Activated effector memory CD4-positive, alpha-beta T cell treated with anti-CD3 and anti-CD28 coated beads, Interleukin-2, amount 50 U/mL, for 16 hours (primary cell): ENCODE measurements around the gene SLC2A9.

Experiments
- DNase-seq: peaks from one replicate; pipeline ENCODE4 v3.0.0-alpha.2; 2020

SLC2A9 gene

DNA sequence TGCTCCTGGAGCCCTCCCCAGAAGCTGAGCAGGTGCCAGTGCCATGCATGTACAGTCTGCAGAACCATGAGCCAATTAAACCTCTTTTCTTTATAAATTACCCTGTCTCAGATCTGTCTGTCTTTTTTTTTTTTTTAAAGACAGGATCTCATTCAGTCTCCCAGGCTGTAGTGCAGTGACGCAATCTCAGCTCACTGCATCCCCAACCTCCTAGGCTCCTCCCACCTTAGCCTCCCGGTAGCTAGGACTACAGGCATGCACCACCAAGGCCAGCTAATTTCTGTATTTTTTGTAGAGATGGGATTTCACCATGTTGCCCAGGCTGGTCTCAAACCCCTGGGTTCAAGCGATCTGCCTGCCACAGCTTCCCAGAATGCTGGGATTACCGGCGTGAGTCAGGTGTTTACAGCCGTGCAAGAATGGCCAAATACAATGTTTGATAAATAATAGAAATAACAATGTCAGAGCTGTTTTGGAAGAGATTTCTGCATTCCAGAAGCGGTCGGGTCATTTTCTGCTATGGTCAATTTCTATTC, 68.8 kb downstream of the SLC2A9 start:
- DNase-seq = no peak

DNA sequence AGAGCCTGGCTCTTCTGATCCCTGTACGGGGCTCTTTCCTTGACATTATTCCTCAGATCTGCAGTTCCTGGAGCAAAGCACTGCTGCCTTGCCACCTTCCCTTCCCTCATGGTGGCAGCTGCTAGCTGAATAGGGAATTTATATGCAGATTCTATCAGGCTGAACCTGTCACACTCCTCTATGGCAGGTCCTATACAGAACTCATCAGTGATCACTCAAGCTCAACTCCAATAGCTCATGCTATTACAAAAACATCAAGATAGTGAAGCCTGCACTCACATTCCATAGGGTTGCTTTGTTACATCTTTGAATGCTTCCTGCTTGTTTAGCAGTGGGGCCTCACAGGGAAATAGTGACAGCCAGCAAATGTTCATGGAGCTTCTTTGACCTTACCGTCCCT, 71.7 kb downstream of the SLC2A9 start:
- DNase-seq = no peak

DNA sequence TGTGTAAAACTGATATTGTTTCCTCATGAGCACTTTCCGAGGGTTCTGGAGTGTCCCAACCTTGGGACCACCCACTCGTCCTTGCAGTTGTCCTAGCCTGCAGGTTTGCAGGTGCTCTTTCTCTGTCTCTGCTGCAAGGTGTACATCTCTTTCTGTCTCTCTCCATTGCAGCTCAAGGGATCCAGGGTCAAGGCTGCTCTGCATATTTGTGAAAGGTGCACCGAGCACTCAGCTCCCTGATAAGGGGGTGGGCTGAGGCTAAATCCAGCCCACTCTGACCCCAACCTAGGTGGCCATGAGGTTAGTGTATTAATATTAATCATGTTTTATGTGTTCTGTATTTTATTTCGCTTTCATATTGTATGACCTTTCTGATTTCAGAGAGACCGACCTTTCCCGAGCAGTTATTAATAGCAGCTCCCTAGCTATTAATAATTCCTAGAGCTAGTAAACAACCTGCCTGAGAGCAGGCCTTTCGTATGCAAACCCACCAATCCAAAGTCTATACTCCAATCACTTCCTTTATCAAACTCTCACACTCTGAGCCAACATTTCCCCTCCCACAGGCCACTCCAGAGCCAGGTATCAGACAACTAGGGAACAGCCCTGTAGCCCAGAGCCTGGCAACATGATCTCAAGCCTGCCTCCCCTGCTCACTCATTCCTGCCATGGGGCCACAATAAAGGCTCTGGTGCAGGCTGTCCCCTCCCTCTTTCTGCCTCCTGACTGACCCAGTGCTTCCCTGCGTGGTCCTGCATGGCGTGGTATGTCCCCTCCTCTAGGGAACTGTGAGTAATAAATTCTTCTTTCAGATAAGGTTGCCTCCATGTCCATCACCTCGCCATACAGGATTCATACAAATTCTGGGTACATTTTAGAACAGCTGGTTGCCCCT, 73.9 kb downstream of the SLC2A9 start:
- DNase-seq = no peak

DNA sequence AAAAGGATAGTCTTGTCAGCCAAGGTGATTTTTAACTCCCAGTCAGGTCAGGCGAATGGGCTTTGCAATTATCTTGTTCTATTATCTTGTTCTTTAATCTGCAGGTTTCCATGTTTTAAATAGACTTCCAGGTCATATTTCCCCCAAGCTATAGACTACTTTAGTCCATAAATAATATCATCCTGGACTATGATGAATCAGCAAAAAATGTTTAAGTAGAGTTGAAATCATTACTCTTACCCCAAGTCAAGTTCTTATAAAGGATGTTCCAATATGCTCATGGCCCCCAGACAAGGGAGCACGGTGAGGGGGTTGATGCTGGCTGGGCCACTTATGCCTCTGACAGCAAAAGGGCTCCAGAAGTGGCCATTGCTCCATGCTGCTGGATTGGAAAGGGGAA, 75.1 kb downstream of the SLC2A9 start:
- no peak for DNase-seq

DNA sequence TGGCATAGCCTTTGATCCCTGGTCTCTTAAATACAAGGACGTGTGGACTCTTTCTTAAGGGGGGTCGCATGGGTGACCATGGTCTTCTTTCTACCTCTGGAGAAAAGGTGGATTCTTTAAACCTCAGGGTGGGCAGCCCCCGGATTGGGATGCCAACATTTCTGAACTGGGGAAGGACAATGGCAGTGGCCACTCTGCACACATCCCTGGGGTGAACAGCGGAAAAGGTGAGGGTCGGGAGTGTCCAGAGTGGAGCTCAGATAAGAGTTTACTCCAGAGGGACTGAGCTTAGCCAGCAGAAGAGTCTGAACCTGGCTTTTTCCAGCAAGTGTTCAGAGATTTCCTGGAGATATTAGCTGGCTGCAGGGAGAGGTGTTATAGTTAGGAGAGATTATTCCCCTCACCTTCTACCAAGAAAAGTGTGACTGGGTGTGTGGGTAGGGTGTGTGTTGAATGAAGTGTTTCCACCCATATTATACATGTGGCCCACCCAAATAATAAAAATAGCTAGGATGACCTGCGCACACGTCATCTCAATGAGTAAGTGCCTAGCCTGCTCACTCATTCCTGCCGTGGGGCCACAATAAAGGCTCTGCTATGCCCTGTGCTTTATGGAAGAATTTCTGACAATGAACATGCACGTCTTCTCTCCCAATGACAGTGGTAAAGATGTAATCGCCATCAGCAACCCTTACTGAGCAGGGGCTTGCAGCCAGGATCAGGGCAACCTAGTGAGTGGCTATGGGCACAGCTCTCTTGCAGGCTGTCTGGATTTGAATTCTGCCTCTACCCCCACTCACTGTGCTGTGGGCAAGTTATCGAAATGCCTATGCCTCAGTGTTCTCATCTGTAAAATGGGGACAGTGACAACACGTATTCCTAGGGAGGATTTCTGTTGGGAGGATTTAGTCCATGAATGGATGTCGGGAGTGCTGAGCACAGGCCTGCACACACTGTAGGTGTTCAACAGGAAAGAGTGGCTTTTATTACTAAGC, 76.6 kb downstream of the SLC2A9 start:
- DNase-seq = no peak

DNA sequence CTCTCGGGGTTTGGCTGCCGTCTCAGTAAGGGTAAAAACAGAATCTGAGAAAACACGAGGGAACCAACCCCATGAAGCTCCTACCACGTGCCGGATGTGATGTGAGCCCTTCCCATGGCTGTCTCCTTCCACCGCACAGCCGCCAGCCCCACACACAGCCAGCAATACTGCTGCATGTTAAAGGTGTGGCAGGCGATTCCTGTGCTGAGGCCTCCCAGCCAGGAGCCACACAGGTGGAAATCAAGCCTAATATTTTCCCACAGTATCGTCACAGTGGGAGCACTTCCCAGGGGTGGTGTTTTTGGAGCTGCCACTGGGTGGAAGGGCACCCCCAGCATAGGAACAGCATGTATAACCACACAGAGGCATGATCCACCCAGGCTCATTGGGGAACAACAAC, 77.5 kb downstream of the SLC2A9 start:
- no peak for DNase-seq

DNA sequence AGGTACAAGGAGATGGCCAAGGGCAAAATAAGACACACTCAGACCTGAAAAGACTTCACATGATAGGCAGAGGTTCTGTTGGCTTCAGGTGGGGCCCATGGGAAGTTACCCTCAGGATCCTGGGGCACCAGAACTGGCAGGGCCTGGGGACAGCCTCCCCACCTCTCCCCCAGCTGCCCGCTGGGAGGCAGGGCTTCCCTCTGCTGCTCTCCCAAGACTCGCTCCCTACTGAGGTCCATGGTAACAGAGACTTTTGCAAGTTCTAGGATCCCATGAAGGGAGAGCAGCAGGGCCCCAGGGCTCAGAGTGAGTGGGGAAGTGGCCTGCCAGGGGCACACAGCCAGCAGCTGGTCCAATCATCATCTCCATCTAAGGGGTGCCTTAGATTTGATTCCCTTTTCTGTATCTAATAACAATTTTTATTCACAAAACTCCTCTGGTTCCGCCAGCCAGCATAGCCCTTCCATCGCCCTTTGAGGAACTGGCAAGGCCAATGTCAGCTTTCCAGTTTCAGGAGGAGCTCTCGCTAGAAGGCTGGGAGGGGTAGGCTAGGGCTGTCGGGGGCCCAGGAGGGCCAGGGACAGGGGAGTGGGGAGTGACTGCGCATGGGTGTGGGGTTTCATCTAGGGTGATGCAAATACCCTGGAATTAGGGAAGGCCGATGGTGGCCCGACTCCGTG, 78.2 kb downstream of the SLC2A9 start:
- no peak for DNase-seq

DNA sequence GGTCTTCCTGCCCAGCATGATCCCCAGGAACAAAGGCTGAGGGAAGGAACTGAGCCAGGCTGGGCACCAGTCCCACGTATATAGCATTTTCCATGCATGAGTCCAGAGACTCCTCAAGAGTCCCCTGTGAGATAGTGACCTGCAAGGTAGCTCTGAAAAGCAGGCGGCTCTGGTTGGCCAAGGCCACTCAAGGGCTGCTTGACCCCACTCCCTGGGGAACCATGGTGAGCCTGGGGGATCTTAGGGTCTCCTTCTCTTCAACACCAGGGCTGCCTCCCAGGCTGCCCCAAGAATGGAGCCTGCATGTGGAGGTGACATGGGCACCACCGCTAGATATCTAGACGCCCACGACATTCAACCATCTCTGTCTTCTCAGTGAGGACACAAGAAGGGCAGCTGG, 79.2 kb downstream of the SLC2A9 start:
- no peak for DNase-seq

DNA sequence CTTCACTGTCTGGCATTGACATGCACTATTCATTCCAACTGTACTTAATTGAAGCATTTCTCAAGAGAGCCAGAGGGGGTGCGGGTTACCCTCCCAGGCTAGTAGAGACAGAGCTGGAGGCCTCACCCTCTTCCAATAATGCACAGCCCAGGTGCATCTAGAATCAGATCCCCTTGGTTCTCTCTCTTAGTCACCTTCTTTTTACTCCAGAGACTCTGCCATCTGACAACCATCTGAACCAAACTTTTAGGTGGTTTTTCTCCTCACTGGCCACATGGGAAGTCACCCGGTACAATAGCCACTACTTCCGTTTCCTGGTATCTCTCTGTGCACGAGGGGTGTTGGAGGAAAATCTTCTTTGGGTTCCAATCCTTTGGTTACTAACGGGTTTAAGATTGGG, 81.3 kb downstream of the SLC2A9 start:
- DNase-seq = no peak

DNA sequence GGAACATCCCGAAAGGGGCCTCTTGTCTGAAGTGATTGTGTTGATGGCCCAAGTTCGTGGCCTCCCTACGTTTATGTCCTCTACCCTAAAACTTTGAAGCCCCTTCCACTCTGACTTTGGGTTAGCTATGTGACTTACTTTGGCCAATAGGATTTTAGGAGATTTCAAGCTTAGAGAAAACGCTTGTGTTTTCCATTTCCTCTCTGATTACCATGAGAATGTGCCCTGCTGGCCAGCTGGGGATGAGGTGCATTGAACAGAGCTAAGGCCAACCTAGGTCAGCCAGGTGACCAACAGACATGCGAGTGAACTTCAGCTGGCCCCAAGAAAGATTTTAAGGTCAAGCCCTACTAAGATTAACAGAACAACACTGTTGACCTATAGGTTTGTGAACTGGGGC, 82.4 kb downstream of the SLC2A9 start:
- no peak for DNase-seq

DNA sequence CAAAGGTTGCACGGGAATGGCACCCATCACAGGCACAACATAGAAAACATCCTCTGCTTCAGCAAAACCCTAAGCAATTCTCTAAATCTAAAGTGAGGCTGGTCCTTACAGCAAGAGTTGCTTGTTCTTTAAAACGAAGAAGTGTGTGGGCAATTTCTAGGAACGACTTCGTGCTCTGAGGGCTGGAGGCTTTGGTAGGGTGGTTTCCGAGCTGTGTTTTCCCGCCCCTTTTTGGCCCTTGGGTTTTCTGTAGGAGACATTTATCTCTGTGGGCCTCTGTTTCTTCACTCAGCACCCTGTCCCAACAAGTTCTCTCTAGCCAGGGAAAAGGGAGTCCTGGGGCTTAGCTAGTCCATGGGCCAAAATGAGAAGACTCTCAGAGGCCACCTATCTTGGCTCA, 84.2 kb downstream of the SLC2A9 start:
- DNase-seq = no peak

DNA sequence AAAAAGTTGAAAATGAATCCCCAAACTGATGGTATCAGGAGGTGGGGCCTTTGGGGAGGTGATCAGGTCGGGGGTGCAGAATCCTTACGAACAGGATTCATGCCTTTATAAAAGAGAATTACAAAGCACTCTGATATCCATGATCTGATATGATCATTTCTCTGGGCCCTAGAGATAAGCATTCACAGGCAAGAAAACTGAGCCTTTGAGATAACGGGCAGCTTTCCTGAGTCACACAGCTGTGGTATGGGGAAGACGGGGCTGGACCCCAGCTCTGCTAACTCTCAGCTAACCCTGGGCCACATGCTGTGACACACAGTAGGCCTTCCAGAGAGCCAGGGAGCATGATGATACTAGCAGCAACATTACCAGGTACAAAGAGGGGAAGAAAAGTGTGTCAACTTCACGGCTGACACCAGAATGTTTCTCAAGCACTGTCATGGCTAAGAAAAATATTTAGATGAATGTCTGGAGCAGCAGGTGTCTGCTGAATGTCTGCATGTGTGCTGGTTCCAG, 85.1 kb downstream of the SLC2A9 start:
- DNase-seq = no peak

DNA sequence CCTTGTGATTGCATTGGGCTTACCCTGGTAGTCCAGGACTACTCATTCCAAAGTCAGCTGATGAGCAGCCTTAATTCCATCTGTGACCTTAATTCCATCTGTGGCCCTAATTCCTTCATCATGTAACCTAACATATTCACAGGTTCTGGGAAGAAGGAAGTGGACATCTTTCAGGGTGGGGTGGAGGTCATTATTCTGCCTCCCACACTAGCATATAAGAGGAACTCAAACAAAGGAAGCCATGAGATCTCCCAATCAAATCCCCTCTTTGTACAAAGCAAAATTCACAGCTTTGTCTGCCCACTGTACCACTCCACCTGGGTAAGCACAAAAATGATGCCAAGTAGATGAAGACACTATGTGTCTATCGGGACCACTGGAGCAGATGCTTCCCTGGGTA, 87.3 kb downstream of the SLC2A9 start:
- DNase-seq = no peak

DNA sequence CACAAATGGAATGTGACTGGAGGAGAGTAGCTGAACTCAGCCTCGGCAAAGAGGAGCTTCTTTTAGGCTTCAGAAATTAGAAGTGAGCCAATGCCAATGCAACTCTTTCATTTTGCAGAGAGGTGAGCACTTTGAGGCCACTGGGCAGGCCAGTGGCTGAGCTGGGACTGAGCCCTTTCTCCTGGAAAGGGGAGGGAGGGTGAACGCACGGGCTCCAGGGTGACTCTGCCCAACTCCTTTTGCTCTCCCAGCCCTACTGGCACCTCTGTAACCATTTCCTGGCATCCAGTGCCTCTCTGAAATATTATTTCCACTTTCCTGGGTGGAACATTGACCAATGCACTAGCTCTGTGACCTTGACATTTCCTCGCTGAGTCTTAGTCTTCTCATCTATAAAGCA, 88.1 kb downstream of the SLC2A9 start:
- no peak for DNase-seq

DNA sequence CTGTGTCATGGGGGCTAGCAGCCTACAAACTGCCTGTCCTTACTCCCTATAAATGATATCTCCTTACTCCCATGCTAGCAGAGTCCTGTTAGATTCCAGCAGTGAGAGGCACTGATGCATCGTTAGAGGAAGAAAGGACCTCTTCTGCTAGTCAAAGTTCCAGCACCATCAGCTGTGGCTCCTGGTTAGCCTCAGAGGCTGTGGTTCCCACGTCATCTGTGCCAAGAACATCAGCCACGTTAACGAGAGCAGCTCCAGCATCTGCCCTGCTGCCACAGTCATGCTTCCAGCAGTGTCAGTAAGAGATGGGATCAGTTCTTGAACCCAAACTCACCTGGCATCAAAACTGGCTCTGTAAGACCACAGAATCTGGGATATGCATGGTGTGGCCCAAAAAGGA, 88.5 kb downstream of the SLC2A9 start:
- DNase-seq = no peak

DNA sequence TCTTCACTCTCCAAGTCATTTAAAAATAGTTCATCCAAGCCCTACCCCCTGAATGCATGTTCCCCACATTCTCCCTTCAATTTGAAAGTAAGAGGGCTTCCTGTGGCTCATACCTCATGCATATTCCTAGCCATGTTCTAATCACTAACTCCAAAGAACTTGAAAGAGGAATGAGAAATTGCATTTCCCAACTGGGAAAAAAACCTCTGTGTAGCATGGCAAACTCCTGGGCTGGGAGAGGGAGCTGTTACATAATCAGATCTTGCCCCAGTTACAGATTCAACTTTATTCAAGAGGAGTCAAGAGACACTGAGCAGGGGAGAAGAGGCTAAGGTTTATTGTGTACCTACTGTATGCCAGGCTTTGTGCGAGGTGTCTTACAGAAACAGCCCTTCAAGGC, 90.2 kb downstream of the SLC2A9 start:
- no peak for DNase-seq

DNA sequence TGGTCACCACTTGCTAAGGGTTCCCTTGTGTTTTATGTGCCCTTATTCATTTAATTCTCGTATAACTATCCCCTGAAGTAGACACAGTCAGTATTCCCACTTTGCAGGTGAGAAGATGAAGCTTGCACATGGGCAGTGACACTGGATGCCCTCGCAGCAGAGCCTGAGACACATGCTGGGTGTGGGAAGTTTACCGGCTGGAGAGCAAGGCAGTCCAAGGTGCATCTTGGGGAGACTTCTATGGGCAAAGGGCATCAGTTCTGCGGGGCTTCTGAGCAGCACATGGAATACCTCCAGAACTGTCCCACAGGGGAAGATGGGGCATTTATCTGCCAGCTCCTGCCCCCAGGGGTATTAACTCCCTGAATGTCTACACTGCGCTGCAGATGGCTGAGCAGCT, 92.2 kb downstream of the SLC2A9 start:
- DNase-seq = no peak

DNA sequence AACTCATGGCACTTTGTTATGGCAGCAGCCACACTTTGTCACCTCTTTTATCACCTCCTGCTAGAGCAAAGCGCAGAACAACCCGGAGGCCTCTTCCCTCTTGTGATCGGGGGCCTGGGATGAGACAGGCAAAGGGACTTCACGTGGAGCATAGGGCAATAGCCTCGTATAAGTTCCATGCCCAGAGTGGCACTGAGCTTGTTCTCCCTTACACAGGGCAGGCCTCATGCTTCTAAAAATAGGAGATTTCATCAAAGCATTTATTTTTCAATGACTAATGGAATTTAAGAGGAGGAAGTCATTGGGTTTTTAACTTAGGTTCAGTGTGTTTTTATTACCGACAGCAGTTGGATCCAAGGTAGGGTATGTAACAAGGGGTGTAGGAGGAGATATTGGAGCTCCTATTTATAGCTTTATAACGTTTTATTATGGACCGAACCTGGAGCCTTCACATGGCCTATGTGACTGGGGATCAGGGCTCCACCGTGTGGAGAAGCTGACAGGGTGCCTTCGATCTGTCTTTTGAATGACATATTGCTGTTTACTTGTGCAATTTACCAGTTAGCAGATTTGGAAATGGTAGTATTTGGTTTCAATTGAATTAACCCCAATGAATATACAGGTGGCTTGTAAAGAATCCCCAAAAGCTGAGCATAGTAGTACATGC, 93.8 kb downstream of the SLC2A9 start:
- DNase-seq = no peak

DNA sequence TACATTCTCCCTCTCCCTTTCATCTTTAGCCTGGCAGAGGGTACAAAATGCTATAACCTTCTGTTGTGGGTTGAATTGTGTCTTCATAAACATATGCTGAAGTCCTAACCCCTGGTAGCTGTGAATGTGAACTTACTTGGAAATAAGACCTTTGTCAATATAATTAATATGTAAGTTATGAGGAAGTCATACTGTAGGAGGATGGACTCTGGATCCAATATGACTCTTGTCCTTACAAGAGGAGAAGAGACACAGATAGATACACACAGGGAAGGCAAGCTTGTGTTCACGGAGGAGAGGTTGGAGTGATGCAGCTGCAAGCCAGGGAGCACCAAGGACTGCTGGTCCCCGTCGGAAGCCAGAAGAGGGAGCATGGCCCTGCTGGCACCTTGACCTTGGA, 94.7 kb downstream of the SLC2A9 start:
- DNase-seq = no peak

DNA sequence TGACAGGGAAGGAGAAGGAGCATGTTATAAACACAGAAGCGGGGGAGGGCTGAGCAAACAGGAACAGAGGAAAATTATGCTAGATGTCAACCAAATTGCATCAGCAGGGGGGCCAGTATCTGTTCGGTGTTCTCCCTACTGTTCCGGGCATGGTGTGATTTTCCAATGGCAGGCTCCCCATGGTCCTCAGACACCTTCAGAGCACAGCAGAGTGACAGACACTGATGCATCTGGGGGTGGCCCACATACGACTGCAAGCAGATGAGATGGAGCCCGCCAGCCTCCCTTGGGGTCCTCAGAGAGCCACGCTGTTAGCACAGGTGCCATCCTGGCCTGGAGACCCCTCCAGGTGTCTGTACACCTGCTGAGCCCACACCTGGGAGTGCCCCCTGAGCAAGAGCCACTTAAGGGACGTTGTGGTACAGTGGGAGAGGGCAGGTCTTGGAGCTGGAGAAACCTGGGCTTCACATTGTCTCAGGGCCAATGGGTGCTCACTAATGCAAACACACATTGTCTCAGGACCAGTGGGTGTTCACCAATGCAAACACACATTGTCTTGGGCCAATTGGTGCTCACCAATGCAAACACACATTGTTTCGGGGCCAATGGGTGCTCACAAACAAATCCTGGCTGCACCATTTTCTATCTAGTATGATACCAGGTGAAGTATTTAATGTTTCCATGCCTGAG, 95.4 kb downstream of the SLC2A9 start:
- DNase-seq = no peak

DNA sequence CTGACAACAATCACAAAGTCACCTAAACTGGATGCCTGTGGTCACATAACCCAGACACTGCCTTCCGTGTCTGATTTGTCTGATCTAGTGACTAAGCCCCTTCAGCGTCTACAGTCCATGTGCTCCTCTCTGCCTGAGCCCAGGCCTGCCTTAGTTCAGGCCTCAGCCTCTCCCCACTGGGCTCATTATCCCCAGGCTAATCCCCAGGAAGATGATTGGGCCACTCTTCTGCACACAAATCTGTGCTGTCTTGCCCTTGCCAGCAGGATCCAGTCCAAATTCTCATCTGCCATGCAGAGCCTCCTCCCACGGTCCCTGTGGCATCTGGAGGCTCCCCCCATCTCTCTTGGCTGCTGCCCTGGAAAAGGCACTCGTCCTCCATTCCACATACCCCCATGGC, 96.5 kb downstream of the SLC2A9 start:
- DNase-seq = no peak
